Mucosa of stomach (tissue), 1 donor: ENCODE measurements around the gene ZNRF3.
"Not testable (repeated sequence)": the region's sequence is repeated elsewhere in the genome, so short reads cannot be mapped to it uniquely, and the experiment has no call there.

Experiments used
- H3K27me3 ChIP-seq: one replicate; pipeline ENCODE4 v1.7.0; 2013; ENCODE audit warnings: mild to moderate bottlenecking, low read length; ENCODE audit not compliant: control insufficient read depth, insufficient read depth
- H3K36me3 ChIP-seq: one replicate; pipeline ENCODE4 v1.7.0; 2013; ENCODE audit warnings: low read length; ENCODE audit not compliant: control insufficient read depth, insufficient read depth
- H3K4me1 ChIP-seq: one replicate; pipeline ENCODE4 v1.7.0; 2013; ENCODE audit warnings: mild to moderate bottlenecking, low read length; ENCODE audit not compliant: control insufficient read depth, insufficient read depth
- H3K4me3 ChIP-seq: one replicate; pipeline ENCODE4 v1.7.0; 2013; ENCODE audit warnings: low read length
- H3K9ac ChIP-seq: one replicate; pipeline ENCODE4 v1.7.0; 2013; ENCODE audit warnings: mild to moderate bottlenecking, low read length, moderate library complexity
- H3K9me3 ChIP-seq: one replicate; pipeline ENCODE4 v1.7.0; 2013; ENCODE audit warnings: mild to moderate bottlenecking, low read length, moderate library complexity; ENCODE audit not compliant: control insufficient read depth
- donor health status: Pancreatic carcinoma.

ZNRF3 gene

DNA sequence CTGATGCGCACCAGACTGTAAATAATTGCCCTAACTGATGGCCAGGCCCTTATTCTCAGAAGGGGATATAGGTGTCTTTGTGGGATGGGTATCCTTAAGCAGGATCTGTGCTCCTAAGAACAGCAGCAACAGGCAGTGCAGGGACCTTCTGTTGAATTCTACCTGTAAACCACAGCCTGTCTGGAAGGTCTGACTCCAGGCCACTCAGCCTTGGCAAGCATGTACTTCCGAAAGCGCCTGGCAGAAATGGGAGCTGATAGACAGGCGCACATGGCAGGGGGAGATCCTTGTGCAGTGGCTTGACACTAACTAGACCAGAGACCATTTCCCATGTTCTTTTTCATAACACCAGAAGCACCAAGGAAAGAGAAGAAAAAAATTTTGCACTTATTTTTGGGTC is 119.2 kb downstream of the ZNRF3 start:
- H3K36me3 ChIP-seq, result no peaks in the 10 kb centered on the region

DNA sequence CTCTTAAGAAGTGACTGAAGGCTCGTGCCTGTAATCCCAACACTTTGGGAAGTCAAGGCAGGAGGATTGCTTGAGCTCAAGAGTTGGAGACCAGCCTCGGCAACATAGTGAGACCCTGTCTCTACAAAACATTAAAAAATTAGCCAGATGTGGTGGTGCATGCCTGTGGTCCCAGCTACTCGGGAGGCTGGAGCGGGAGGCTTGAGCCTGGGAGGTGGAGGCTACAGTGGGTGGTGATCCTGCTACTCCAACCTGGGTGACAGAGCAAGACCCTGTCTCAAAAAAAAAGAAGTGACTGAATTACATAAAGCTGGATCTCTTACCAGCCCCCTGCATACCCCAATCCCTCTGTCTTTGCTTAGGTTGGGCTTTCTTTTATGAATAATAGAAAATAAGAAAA is 120.2 kb downstream of the ZNRF3 start:
- Histone ChIP-seq H3K4me3 (no peak overlapping the region), H3K4me1 (peaks cover 7% of the 10 kb centered on the region), H3K9ac (no peak overlapping the region), H3K9me3 (no peaks in the 10 kb centered on the region), H3K36me3 (no peaks in the 10 kb centered on the region), H3K27me3 (no peaks in the 10 kb centered on the region)

More for the DNA sequence above, 119.2 kb downstream of the ZNRF3 start:
- H3K4me1 ChIP-seq, result peaks cover 7% of the 10 kb centered on the region
- no peak overlapping the region for H3K9ac ChIP-seq
- no peaks in the 10 kb centered on the region for H3K27me3 ChIP-seq
- no peaks in the 10 kb centered on the region for H3K9me3 ChIP-seq
- H3K4me3 ChIP-seq, result no peak overlapping the region

DNA sequence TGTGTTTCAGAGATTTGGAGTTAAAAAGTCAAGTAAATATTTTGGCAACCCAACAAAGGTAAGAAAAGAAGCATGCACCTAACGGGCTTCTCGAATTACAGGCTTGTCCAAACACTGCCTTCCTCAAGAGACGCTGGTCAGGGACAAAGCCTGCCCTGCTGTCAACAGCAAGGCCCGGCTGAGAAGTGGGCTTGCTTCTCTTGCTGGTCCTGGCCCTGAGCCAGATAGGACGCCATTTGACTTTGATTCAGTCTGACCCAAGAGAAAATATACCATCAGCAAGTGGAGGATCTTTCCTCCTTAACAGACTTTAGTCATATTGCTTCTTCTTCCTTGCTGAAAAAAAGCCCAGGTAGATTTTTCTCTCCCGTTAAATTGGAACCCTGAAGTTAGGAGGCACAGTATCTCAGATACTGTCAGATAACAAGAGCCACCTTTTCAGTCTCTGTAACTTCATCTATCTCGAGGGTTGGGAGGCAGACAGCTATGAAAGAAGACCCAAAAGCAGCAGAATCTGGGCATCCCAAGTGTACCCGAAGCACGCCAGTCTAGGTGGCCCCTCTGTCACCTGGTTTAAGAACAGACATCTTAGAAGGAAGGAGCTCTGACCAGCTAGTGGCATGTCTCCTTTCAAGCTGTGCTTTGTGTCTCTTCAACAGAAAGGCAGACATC is 120.7 kb downstream of the ZNRF3 start:
- no peaks in the 10 kb centered on the region for H3K27me3 ChIP-seq
- H3K4me3 ChIP-seq, result no peak overlapping the region
- no peaks in the 10 kb centered on the region for H3K9me3 ChIP-seq
- no peaks in the 10 kb centered on the region for H3K36me3 ChIP-seq
- peaks cover 7% of the 10 kb centered on the region for H3K4me1 ChIP-seq
- H3K9ac ChIP-seq, result no peak overlapping the region

DNA sequence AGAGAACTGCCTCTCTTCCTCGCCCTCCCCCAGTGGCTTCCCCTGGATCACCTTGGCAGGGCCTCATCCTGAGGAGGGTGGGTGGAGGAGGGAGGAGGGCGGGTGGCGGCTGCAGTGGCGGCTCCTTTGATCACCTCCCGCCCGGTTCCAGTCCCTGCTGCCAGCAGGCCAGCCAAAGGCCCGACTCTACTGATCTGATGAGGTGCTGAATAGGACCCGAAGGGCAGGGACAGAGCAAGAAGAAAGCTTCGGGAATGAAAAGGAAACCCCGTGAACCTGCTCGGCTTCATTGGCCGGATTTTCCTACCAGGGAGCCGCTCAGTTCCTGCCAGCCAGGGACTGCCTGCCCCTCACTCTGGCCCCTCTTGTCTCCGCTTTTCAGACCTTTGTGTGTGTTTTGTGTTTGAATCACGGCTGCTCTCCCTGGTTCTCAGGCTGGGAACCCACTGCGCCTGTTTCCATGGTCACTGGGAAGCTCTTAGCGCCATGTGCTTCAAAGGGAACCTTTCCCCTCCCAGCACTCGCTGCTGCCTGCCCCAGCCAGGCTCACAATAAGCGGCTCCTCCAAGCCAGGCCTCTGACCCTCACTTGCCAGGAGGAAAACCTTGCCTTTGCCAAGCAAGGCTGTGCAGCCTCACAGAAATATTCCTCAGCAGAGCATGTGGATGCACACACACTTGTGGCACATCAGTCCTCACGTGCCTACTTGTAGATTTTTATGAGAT is 121.4 kb downstream of the ZNRF3 start:
- Histone ChIP-seq H3K27me3 (no peaks in the 10 kb centered on the region), H3K4me1 (peaks cover 7% of the 10 kb centered on the region), H3K4me3 (no peak overlapping the region), H3K9ac (no peak overlapping the region), H3K36me3 (no peaks in the 10 kb centered on the region), H3K9me3 (no peaks in the 10 kb centered on the region)

DNA sequence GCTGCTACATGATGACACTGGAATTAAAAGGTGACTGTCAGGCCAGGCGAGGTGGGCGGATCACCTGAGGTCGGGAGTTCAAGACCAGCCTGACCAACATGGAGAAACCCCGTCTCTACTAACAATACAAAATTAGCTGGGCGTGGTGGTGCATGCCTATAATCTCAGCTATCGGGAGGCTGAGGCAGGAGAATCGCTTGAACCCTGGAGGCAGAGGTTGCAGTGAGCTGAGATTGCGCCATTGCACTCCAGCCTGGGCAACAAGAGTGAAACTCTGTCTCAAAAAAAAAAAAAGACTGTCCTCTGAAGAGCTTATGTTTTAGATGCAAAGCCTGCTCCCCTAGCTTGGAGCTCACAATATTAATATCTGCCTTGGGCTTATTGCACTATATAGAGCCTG is 122.4 kb downstream of the ZNRF3 start:
- H3K4me1 ChIP-seq, H3K9me3 ChIP-seq, H3K4me3 ChIP-seq, H3K27me3 ChIP-seq, H3K9ac ChIP-seq, H3K36me3 ChIP-seq: not testable (repeated sequence)

DNA sequence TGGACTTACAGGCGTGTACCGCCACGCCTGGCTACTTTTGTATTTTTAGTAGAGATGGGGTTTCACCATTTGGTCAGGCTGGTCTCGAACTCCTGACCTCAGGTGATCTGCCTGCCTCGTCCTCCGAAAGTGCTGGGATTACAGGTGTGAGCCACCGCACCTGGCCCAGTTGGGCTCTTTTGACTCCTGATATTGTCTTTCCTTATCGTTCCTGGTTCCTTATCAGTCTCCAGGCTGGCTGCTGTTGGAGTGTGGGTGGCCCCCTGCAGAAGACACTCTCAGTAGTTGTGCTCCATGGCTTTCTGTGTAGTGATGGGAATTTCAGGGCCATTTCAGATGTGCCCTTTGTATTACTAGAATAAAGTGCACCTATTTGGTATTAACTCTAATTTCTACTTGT is 123.0 kb downstream of the ZNRF3 start:
- Histone ChIP-seq H3K27me3 (no peaks in the 10 kb centered on the region), H3K4me3 (no peak overlapping the region), H3K36me3 (no peaks in the 10 kb centered on the region), H3K9me3 (no peaks in the 10 kb centered on the region), H3K4me1 (peaks cover 12% of the 10 kb centered on the region), H3K9ac (no peak overlapping the region)

DNA sequence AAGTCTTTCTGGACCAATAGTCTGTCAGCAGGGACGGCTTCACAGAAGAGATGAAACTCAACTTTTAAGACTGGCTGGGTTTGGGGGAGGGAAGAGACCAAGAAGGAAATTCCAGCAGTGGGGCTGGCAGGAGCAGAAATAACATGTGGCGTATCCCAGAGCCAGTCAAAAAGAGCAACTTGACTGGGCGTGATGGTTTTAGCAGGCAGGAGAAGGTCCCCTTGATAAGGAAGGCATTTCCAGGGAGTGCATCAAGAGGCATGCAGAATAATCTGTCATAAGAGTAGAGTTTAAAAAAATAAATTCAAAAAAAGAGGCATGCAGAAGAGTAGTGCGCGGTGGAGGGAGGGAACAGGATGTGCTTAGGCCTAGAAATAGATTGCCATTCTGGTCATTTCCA is 125.8 kb downstream of the ZNRF3 start:
- no peak overlapping the region for H3K9ac ChIP-seq
- H3K27me3 ChIP-seq, result no peaks in the 10 kb centered on the region
- H3K4me1 ChIP-seq, result peaks cover 22% of the 10 kb centered on the region
- no peak overlapping the region for H3K4me3 ChIP-seq
- no peaks in the 10 kb centered on the region for H3K9me3 ChIP-seq
- no peaks in the 10 kb centered on the region for H3K36me3 ChIP-seq

DNA sequence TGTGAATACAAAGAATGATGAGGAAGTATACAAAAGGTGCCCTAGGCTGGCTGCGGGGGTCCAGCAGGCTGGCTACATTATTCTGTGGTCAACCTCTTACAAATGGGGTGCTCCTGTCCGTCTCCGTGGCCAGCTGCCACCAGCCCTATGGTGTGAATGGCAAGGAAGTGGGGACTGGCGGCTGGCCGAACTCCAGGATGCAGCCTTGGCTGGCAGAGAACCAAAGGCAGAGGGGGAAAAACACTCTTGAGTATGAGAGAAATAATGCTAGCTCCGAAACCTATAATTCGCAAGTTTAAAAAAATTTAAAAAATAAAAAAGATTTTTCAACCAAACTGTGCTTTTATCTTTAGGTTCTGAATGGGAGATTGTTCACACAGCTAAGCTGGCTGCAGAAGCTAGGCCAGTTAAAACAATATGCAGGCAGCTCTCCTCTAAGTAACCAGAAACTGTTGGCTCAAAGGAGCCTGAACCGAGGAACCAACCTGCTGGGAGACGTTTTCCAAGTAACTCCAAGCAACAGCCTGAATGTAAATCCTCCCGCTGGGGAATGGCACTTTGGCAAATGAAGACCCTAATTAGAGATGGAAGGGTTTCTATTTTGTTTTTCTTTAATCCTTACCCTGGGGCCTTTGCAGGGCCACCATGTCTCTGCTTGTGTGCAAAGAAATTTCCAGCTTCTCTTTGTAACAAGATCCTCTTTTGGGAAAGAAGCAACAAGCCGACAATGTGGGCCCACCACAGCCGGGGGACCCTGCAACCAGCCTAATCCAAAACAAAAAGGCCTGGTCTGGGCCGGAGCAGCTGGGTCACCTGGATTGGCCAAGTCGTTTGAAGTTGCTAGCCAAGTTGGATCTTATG is 128.1 kb downstream of the ZNRF3 start:
- no peaks in the 10 kb centered on the region for H3K36me3 ChIP-seq
- peaks cover 20% of the 10 kb centered on the region for H3K4me1 ChIP-seq
- H3K4me3 ChIP-seq, result no peak overlapping the region
- H3K9ac ChIP-seq, result peak overlapping the region; percentile 35
- H3K27me3 ChIP-seq, result no peaks in the 10 kb centered on the region
- H3K9me3 ChIP-seq, result no peaks in the 10 kb centered on the region

DNA sequence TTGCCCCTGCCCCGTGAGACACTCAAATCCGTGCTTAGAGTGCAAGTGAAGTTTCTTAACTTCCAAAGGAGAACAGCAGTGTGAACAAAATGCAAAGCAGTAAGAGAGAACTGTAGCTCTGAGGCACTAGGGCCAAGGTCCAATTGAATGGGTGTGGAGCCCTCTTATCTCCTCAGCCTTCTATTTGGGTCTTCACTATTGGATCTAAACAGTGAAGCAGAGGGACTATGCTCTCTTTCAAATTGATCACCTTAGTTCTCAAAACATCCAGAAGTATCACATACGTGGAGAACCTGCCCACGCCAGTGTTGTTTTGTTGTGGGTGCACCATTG is 128.7 kb downstream of the ZNRF3 start:
- Histone ChIP-seq H3K36me3 (no peaks in the 10 kb centered on the region), H3K4me3 (no peak overlapping the region), H3K27me3 (no peaks in the 10 kb centered on the region), H3K4me1 (peaks cover 26% of the 10 kb centered on the region), H3K9me3 (no peaks in the 10 kb centered on the region), H3K9ac (peak overlapping the region; percentile 35)

DNA sequence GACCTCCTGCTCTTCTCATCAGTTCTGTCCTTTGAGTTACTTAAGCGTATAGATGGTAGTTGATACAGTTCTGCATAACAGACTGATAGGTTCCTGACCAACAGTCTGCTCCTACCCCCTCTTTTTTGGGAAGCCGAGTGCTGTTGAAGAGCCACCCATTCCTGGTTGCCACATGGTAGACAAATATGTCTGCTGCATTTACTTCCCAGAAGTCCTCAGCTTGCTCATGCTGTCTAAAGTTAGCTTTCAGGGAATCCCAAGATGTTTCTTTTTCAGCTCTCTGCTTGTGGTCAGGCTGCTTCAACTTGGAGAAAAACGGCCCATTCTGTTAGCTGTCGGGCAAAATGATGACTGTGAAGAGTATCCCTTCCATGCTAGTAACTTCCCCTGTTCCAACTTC is 129.6 kb downstream of the ZNRF3 start:
- no peaks in the 10 kb centered on the region for H3K27me3 ChIP-seq
- no peak overlapping the region for H3K9ac ChIP-seq
- H3K4me3 ChIP-seq, result no peak overlapping the region
- H3K36me3 ChIP-seq, result no peaks in the 10 kb centered on the region
- no peaks in the 10 kb centered on the region for H3K9me3 ChIP-seq
- H3K4me1 ChIP-seq, result peaks cover 29% of the 10 kb centered on the region

DNA sequence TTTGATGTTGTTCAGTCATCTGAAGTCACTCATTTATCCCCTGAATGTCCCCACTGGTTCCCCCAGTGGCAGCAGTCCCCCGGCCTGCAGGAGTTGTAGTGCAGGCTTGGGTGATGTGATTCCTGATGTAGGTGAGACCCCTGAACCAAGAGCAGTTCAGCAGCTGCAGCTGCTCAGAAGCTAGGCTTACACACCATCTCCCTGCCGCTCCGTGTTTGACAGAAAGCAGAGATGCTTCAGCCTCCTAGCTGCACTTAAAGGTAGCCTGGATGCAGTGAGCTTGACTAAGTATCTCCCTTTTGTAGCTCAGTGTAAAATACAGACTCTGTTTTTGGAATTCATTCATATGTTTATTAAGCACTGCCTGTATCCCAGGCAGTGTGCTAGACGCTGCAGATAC is 130.9 kb downstream of the ZNRF3 start:
- H3K4me1 ChIP-seq, result peaks cover 29% of the 10 kb centered on the region
- no peak overlapping the region for H3K4me3 ChIP-seq
- H3K9ac ChIP-seq, result no peak overlapping the region
- H3K27me3 ChIP-seq, result no peaks in the 10 kb centered on the region
- H3K36me3 ChIP-seq, result no peaks in the 10 kb centered on the region
- H3K9me3 ChIP-seq, result no peaks in the 10 kb centered on the region

DNA sequence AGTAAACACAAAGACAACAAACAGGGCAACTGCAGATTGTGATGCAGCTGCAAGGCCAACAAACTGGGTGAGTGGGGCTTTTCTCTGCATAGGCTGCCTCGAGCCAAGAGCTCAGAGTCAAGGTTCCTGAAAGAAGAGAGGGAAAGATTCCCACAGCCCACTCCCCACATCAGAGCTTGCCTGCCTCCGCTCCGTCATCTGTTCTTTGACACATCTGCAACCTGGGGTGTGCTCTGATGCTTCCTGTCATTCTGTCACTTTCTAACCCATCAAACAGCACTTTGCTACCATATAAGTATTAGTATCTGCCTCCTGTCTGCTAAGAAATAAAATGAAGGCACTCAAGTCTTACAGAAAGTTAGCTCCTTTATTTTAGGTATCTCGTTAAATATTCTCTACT is 131.4 kb downstream of the ZNRF3 start:
- Histone ChIP-seq H3K27me3 (no peaks in the 10 kb centered on the region), H3K36me3 (no peaks in the 10 kb centered on the region), H3K4me3 (no peak overlapping the region), H3K4me1 (peaks cover 29% of the 10 kb centered on the region), H3K9ac (no peak overlapping the region), H3K9me3 (no peaks in the 10 kb centered on the region)
